ENCODE measurements around the gene CTSF.
A peak's percentile ranks its signal among the peaks of the same experiment; 100 is the strongest.

CTSF gene

GRCh38 chr11:66579017-66579606 lies 10.7 kb upstream of the CTSF start:
- no peak overlapping the region for H3K27ac Mint-ChIP-seq
- H3K4me1 Mint-ChIP-seq (ENCODE audit: low read depth), result peaks cover 3% of the 10 kb centered on the region
- peaks cover 1% of the 10 kb centered on the region for H3K36me3 Mint-ChIP-seq (ENCODE audit: low read depth)
- DNase-seq (ENCODE audit: low spot score), result peak; percentile 71
- peaks cover 12% of the 10 kb centered on the region for H3K27me3 Mint-ChIP-seq (ENCODE audit: low read depth)
- no peak overlapping the region for H3K4me3 Mint-ChIP-seq
- H3K9me3 Mint-ChIP-seq, result peaks cover 11% of the 10 kb centered on the region

- Mint-ChIP-seq H3K36me3 (ENCODE audit: low read depth) (no peaks in the 10 kb centered on the region), H3K27me3 (ENCODE audit: low read depth) (peaks cover 43% of the 10 kb centered on the region), H3K4me1 (ENCODE audit: low read depth) (peaks cover 2% of the 10 kb centered on the region), H3K9me3 (no peaks in the 10 kb centered on the region), H3K27ac (no peak overlapping the region), H3K4me3 (no peak overlapping the region)
- no peak for DNase-seq (ENCODE audit: low spot score)
Observed at GRCh38 chr11:66570850-66571180, 2.4 kb upstream of the CTSF start.

- peaks cover 40% of the 10 kb centered on the region for H3K27me3 Mint-ChIP-seq (ENCODE audit: low read depth)
- peaks cover 2% of the 10 kb centered on the region for H3K4me1 Mint-ChIP-seq (ENCODE audit: low read depth)
- H3K9me3 Mint-ChIP-seq, result no peaks in the 10 kb centered on the region
- H3K27ac Mint-ChIP-seq, result no peak overlapping the region
- no peak for DNase-seq (ENCODE audit: low spot score)
- H3K36me3 Mint-ChIP-seq (ENCODE audit: low read depth), result no peaks in the 10 kb centered on the region
- no peak overlapping the region for H3K4me3 Mint-ChIP-seq
Observed at GRCh38 chr11:66570079-66570849, 1.9 kb upstream of the CTSF start.

GRCh38 chr11:66569076-66569475 lies 670 bp upstream of the CTSF start:
- Mint-ChIP-seq H3K9me3 (no peaks in the 10 kb centered on the region), H3K27me3 (ENCODE audit: low read depth) (peaks cover 36% of the 10 kb centered on the region), H3K4me1 (ENCODE audit: low read depth) (peaks cover 2% of the 10 kb centered on the region), H3K4me3 (no peak overlapping the region), H3K36me3 (ENCODE audit: low read depth) (no peaks in the 10 kb centered on the region), H3K27ac (no peak overlapping the region)
- DNase-seq (ENCODE audit: low spot score), result no peak

GRCh38 chr11:66567787-66568123 lies 651 bp downstream of the CTSF start:
- peaks cover 2% of the 10 kb centered on the region for H3K4me1 Mint-ChIP-seq (ENCODE audit: low read depth)
- no peaks in the 10 kb centered on the region for H3K9me3 Mint-ChIP-seq
- no peaks in the 10 kb centered on the region for H3K36me3 Mint-ChIP-seq (ENCODE audit: low read depth)
- H3K27me3 Mint-ChIP-seq (ENCODE audit: low read depth), result peaks cover 33% of the 10 kb centered on the region
- no peak overlapping the region for H3K27ac Mint-ChIP-seq
- peak overlapping the region; percentile 55 for H3K4me3 Mint-ChIP-seq
- no peak for DNase-seq (ENCODE audit: low spot score)

GRCh38 chr11:66566221-66566620 lies 2.2 kb downstream of the CTSF start:
- H3K4me3 Mint-ChIP-seq, result no peak overlapping the region
- no peaks in the 10 kb centered on the region for H3K36me3 Mint-ChIP-seq (ENCODE audit: low read depth)
- H3K27me3 Mint-ChIP-seq (ENCODE audit: low read depth), result peaks cover 33% of the 10 kb centered on the region
- H3K9me3 Mint-ChIP-seq, result no peaks in the 10 kb centered on the region
- no peak overlapping the region for H3K27ac Mint-ChIP-seq
- H3K4me1 Mint-ChIP-seq (ENCODE audit: low read depth), result peaks cover 2% of the 10 kb centered on the region
- no peak for DNase-seq (ENCODE audit: low spot score)

- Mint-ChIP-seq H3K4me3 (no peak overlapping the region), H3K9me3 (no peaks in the 10 kb centered on the region), H3K27ac (no peak overlapping the region), H3K27me3 (ENCODE audit: low read depth) (peaks cover 29% of the 10 kb centered on the region), H3K36me3 (ENCODE audit: low read depth) (no peaks in the 10 kb centered on the region), H3K4me1 (ENCODE audit: low read depth) (peaks cover 2% of the 10 kb centered on the region)
- DNase-seq (ENCODE audit: low spot score), result no peak
Observed at GRCh38 chr11:66564984-66565383, 3.4 kb downstream of the CTSF start.

GRCh38 chr11:66564538-66564937 lies 3.9 kb downstream of the CTSF start:
- H3K27ac Mint-ChIP-seq, result no peak overlapping the region
- peaks cover 2% of the 10 kb centered on the region for H3K4me1 Mint-ChIP-seq (ENCODE audit: low read depth)
- no peak overlapping the region for H3K4me3 Mint-ChIP-seq
- no peak for DNase-seq (ENCODE audit: low spot score)
- H3K9me3 Mint-ChIP-seq, result no peaks in the 10 kb centered on the region
- no peaks in the 10 kb centered on the region for H3K36me3 Mint-ChIP-seq (ENCODE audit: low read depth)
- peaks cover 27% of the 10 kb centered on the region for H3K27me3 Mint-ChIP-seq (ENCODE audit: low read depth)

GRCh38 chr11:66563832-66564231 lies 4.6 kb downstream of the CTSF start:
- no peaks in the 10 kb centered on the region for H3K9me3 Mint-ChIP-seq

GRCh38 chr11:66562907-66563583 lies 5.4 kb downstream of the CTSF start:
- no peak overlapping the region for H3K27ac Mint-ChIP-seq
- no peaks in the 10 kb centered on the region for H3K4me1 Mint-ChIP-seq (ENCODE audit: low read depth)

More at GRCh38 chr11:66563832-66564231, 4.6 kb downstream of the CTSF start:
- Mint-ChIP-seq H3K4me3 (no peak overlapping the region), H3K36me3 (ENCODE audit: low read depth) (no peaks in the 10 kb centered on the region), H3K27me3 (ENCODE audit: low read depth) (peaks cover 24% of the 10 kb centered on the region), H3K4me1 (ENCODE audit: low read depth) (peaks cover 2% of the 10 kb centered on the region), H3K27ac (no peak overlapping the region)
- no peak for DNase-seq (ENCODE audit: low spot score)

GRCh38 chr11:66562275-66562674 lies 6.1 kb downstream of the CTSF start:
- Mint-ChIP-seq H3K4me1 (ENCODE audit: low read depth) (no peaks in the 10 kb centered on the region), H3K4me3 (no peak overlapping the region), H3K9me3 (no peaks in the 10 kb centered on the region), H3K27me3 (ENCODE audit: low read depth) (peaks cover 17% of the 10 kb centered on the region), H3K36me3 (ENCODE audit: low read depth) (no peaks in the 10 kb centered on the region), H3K27ac (no peak overlapping the region)
- no peak for DNase-seq (ENCODE audit: low spot score)

More at GRCh38 chr11:66562907-66563583, 5.4 kb downstream of the CTSF start:
- peaks cover 23% of the 10 kb centered on the region for H3K27me3 Mint-ChIP-seq (ENCODE audit: low read depth)
- H3K9me3 Mint-ChIP-seq, result no peaks in the 10 kb centered on the region
- no peaks in the 10 kb centered on the region for H3K36me3 Mint-ChIP-seq (ENCODE audit: low read depth)
- DNase-seq (ENCODE audit: low spot score), result no peak
- no peak overlapping the region for H3K4me3 Mint-ChIP-seq

GRCh38 chr11:66561975-66562248 lies 6.5 kb downstream of the CTSF start:
- H3K9me3 Mint-ChIP-seq, result no peaks in the 10 kb centered on the region
- H3K4me3 Mint-ChIP-seq, result no peak overlapping the region
- no peak overlapping the region for H3K27ac Mint-ChIP-seq
- DNase-seq (ENCODE audit: low spot score), result no peak
- H3K36me3 Mint-ChIP-seq (ENCODE audit: low read depth), result no peaks in the 10 kb centered on the region
- H3K4me1 Mint-ChIP-seq (ENCODE audit: low read depth), result no peaks in the 10 kb centered on the region
- H3K27me3 Mint-ChIP-seq (ENCODE audit: low read depth), result peaks cover 15% of the 10 kb centered on the region

GRCh38 chr11:66561178-66561974 lies 7.0 kb downstream of the CTSF start:
- no peaks in the 10 kb centered on the region for H3K4me1 Mint-ChIP-seq (ENCODE audit: low read depth)
- no peak overlapping the region for H3K4me3 Mint-ChIP-seq
- no peak overlapping the region for H3K27ac Mint-ChIP-seq
- H3K27me3 Mint-ChIP-seq (ENCODE audit: low read depth), result peaks cover 13% of the 10 kb centered on the region
- no peak for DNase-seq (ENCODE audit: low spot score)
- H3K36me3 Mint-ChIP-seq (ENCODE audit: low read depth), result no peaks in the 10 kb centered on the region
- H3K9me3 Mint-ChIP-seq, result no peaks in the 10 kb centered on the region

All from T-helper 2 cell treated with Interferon-gamma antibody and Interleukin-4, amounts not matched to agents 5 μg/mL and 100 μg/mL, for 36 hours (primary cell).